ENCODE data around the gene HIBCH.
A peak's percentile ranks its signal among the peaks of the same experiment; 100 is the strongest.

HIBCH gene

DNA sequence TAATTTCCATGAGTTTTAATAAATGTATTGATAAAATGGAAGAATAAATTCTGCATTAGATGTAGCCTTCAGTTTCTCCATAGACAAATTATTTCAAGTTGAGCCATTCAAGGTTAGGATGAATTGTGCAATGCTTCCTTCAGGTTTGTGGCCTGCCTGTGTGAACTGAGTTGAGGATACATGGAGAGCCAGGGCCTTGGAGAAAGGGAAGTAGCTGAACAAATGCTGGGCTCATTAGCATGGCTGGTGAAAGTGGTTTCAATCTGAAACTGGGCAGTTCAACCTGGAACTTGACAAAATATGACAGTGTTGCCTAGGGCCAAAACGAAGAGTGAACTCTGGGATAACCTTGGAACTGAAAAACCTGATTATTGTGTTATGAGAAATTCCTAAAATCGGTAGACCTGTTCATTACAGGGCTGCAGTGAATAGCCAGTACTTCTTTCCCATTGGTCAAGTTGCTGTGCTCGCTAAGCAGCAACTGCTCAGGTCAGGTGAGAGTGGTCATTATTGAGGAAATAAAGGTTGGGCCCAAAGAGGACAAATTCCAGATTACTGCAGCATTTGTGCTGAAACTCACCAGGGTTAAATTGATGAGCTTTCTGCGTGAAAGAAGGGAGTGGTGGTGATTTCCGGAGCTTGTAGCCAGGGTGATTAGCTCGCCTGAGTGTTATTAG is 36.5 kb upstream of the HIBCH start:
- no peaks in the 10 kb centered on the region for H3K27me3 ChIP-seq (ENCODE audit: insufficient read depth, low read length)
- no peaks in the 10 kb centered on the region for H3K9me3 ChIP-seq (ENCODE audit: insufficient read depth, low read depth, low read length)
- no peaks in the 10 kb centered on the region for H3K36me3 ChIP-seq (ENCODE audit: insufficient read depth, low read depth, low read length)
- H3K4me1 ChIP-seq (ENCODE audit: insufficient read depth, low read length): no peaks in the 10 kb centered on the region
- H3K27ac ChIP-seq (ENCODE audit: low read length): no peak overlapping the region
- no peak overlapping the region for H3K4me3 ChIP-seq (ENCODE audit: low read length)
- H3K9ac ChIP-seq (ENCODE audit: low read depth, low read length): no peak overlapping the region

DNA sequence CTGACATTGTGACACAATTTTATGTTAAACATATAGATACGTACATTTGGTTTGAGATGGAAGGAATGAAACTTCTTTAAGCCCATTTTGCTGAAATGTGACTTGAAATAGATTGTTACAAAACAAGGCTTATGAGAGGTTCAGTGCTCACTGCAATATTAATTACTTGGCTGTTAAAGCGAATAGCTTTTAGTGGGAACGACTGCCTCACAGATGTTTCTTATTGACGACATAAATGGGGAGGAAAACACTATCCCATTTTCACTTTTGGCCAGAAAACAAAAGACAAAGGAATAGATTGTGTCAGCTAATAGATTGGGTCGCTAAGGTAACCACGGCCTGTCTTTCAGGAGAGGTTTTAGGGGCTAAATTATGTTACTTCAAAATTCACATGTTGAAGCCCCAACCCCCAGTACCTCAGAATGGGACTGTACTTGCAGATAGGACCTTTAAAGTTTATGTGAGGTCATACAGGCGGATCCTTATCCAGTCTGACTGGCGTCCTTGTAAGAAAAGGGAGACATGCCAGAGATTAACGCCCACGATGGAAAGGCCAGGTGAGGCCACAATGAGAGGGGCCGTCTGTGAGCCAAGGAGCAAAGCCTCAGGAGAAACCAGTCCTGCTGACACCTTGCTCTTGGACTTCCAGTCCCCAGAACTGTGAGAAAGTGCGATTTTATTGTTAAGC is 34.5 kb upstream of the HIBCH start:
- H3K4me3 ChIP-seq (ENCODE audit: low read length): no peak overlapping the region
- no peaks in the 10 kb centered on the region for H3K27me3 ChIP-seq (ENCODE audit: insufficient read depth, low read length)
- no peaks in the 10 kb centered on the region for H3K4me1 ChIP-seq (ENCODE audit: insufficient read depth, low read length)
- no peak overlapping the region for H3K9ac ChIP-seq (ENCODE audit: low read depth, low read length)
- no peaks in the 10 kb centered on the region for H3K36me3 ChIP-seq (ENCODE audit: insufficient read depth, low read depth, low read length)
- no peak overlapping the region for H3K27ac ChIP-seq (ENCODE audit: low read length)
- no peaks in the 10 kb centered on the region for H3K9me3 ChIP-seq (ENCODE audit: insufficient read depth, low read depth, low read length)

DNA sequence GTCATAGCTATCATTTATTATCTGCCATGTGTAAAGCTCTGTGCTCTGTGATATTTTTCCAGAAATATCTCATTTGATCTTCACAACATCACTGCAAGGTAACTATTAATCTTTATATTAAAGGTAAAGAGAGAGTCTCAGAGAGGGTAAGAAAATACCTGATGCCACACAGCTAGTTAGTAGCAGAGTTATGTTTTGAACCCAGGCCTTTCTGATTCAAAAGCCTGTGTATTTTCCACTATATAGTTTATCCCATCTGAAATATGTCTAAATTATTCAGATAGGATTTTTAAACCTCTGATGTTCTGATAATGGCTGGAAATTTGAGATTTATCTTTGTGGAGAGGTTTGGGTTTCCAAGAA is 33.9 kb upstream of the HIBCH start:
- no peaks in the 10 kb centered on the region for H3K36me3 ChIP-seq (ENCODE audit: insufficient read depth, low read depth, low read length)
- no peaks in the 10 kb centered on the region for H3K4me1 ChIP-seq (ENCODE audit: insufficient read depth, low read length)
- H3K9me3 ChIP-seq (ENCODE audit: insufficient read depth, low read depth, low read length): no peaks in the 10 kb centered on the region
- H3K27ac ChIP-seq (ENCODE audit: low read length): no peak overlapping the region
- no peaks in the 10 kb centered on the region for H3K27me3 ChIP-seq (ENCODE audit: insufficient read depth, low read length)
- no peak overlapping the region for H3K9ac ChIP-seq (ENCODE audit: low read depth, low read length)
- no peak overlapping the region for H3K4me3 ChIP-seq (ENCODE audit: low read length)

DNA sequence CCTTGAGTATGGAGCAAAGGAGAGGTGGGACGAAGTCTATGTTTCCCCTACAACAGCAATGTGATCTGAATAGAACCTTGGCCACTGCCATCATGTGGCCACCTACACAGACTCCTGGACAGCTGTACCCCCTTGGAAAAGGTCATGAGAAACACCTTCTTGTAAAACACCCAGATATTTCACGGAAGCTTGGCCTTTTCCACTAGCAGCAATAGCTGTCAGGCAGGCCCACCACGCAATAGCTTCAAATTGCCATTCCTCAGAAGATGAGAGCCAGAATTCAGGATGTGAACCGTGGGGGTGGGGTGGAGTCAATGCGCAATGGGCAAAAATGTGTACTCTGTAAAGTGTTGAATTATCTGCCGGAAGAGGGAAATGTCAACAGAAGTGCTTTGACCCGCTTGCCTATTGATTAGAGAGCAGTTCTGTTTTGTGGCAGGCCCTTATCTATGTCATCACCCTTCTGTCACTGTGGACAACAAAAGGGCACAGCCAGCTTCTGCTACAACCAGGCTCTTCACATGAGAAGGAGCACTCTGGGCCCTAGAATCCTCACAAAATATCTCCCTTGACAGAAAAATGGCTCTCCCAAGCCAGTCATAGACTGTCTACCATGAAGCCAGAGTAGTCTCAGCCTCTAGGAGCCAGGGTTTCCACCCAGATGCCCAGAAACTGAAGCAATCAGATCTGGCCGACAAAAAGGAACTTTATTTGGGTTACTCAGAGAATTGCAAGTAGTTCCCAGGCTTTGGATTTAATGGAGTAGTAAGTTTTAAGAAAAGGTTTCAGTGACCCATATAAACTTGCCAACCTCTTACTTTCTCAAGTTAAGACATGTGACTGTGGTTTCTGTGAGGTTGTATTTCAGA is 33.3 kb upstream of the HIBCH start:
- H3K27ac ChIP-seq (ENCODE audit: low read length): no peak overlapping the region
- no peaks in the 10 kb centered on the region for H3K4me1 ChIP-seq (ENCODE audit: insufficient read depth, low read length)
- H3K9ac ChIP-seq (ENCODE audit: low read depth, low read length): no peak overlapping the region
- H3K36me3 ChIP-seq (ENCODE audit: insufficient read depth, low read depth, low read length): no peaks in the 10 kb centered on the region
- H3K9me3 ChIP-seq (ENCODE audit: insufficient read depth, low read depth, low read length): no peaks in the 10 kb centered on the region
- H3K4me3 ChIP-seq (ENCODE audit: low read length): no peak overlapping the region
- no peaks in the 10 kb centered on the region for H3K27me3 ChIP-seq (ENCODE audit: insufficient read depth, low read length)

DNA sequence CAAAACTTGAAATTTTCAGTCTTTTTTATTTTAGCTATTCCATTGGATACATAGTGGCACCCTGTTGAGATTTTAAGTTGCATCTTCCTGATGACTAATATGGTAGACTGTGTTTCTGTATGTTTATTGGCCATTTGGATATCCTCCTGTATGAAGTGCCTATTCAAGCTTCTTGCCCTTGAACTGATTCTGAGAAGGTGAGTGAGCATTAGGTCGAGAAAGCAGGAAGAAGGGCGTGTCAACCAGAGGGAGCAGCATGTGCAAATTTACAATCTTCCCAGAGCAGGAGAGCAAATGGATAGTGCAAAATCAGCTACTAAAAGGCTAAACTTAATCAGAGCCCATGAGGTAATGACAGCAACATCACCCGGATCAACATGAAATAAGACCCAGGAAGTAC is 32.3 kb upstream of the HIBCH start:
- no peak overlapping the region for H3K4me3 ChIP-seq (ENCODE audit: low read length)
- H3K4me1 ChIP-seq (ENCODE audit: insufficient read depth, low read length): no peaks in the 10 kb centered on the region
- no peaks in the 10 kb centered on the region for H3K36me3 ChIP-seq (ENCODE audit: insufficient read depth, low read depth, low read length)
- no peak overlapping the region for H3K9ac ChIP-seq (ENCODE audit: low read depth, low read length)
- no peak overlapping the region for H3K27ac ChIP-seq (ENCODE audit: low read length)
- H3K27me3 ChIP-seq (ENCODE audit: insufficient read depth, low read length): no peaks in the 10 kb centered on the region
- no peaks in the 10 kb centered on the region for H3K9me3 ChIP-seq (ENCODE audit: insufficient read depth, low read depth, low read length)

DNA sequence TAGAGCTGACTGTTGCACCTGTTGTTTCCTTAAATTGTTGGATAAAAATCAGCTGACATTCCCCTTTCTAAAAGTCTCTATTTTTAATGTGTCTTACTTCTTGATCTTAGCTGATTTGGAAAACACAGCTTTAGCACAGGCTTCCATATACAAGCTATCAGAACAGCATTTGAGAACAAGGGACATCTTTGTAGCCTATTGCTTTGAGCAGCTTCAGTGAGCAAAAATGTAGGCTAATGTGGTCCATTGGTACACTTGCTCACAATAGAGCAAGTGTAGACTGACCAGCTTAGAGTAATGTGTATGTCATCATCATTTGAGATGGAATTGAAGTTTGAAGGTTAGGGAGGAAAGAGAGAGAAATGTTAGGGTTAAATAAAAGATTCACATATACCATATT is 30.7 kb upstream of the HIBCH start:
- H3K9me3 ChIP-seq (ENCODE audit: insufficient read depth, low read depth, low read length): no peaks in the 10 kb centered on the region
- H3K36me3 ChIP-seq (ENCODE audit: insufficient read depth, low read depth, low read length): no peaks in the 10 kb centered on the region
- no peaks in the 10 kb centered on the region for H3K27me3 ChIP-seq (ENCODE audit: insufficient read depth, low read length)
- no peak overlapping the region for H3K9ac ChIP-seq (ENCODE audit: low read depth, low read length)
- H3K27ac ChIP-seq (ENCODE audit: low read length): no peak overlapping the region
- H3K4me1 ChIP-seq (ENCODE audit: insufficient read depth, low read length): no peaks in the 10 kb centered on the region
- no peak overlapping the region for H3K4me3 ChIP-seq (ENCODE audit: low read length)

DNA sequence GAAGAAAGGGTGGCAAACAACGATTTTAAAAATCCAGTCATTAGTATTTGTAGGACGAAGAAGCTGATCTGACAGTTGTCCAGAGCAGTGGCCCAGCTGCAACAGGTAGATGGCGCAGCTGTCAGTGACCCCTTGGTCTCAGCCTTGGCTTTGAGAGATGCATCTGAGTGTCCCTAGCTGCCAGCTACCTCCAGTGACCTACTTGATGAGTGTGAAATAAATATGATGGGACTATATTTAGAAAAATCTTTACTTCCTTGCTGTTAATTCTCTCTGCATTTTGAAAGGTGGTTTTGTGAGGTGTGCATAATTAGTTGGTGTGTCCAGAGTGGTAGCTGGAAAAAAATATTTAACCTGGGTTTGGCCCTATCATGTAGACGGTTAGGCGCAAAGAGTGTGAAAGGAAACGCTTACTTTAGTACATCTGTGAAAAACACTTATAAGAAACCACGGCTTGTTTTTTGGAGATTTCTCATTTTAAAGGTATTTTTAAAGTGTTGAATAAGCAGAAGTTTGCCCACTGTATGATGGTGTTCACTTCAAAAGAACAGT is 24.7 kb upstream of the HIBCH start:
- no peaks in the 10 kb centered on the region for H3K36me3 ChIP-seq (ENCODE audit: insufficient read depth, low read depth, low read length)
- H3K4me1 ChIP-seq (ENCODE audit: insufficient read depth, low read length): peaks cover 5% of the 10 kb centered on the region; the same call in 1 of the 2 replicates
- H3K27ac ChIP-seq (ENCODE audit: low read length): no peak overlapping the region
- no peaks in the 10 kb centered on the region for H3K9me3 ChIP-seq (ENCODE audit: insufficient read depth, low read depth, low read length)
- peak overlapping the region; percentile 63 for H3K4me3 ChIP-seq (ENCODE audit: low read length)
- peak overlapping the region; percentile 29; the same call in 1 of the 2 replicates for H3K9ac ChIP-seq (ENCODE audit: low read depth, low read length)
- peaks cover 28% of the 10 kb centered on the region for H3K27me3 ChIP-seq (ENCODE audit: insufficient read depth, low read length)

DNA sequence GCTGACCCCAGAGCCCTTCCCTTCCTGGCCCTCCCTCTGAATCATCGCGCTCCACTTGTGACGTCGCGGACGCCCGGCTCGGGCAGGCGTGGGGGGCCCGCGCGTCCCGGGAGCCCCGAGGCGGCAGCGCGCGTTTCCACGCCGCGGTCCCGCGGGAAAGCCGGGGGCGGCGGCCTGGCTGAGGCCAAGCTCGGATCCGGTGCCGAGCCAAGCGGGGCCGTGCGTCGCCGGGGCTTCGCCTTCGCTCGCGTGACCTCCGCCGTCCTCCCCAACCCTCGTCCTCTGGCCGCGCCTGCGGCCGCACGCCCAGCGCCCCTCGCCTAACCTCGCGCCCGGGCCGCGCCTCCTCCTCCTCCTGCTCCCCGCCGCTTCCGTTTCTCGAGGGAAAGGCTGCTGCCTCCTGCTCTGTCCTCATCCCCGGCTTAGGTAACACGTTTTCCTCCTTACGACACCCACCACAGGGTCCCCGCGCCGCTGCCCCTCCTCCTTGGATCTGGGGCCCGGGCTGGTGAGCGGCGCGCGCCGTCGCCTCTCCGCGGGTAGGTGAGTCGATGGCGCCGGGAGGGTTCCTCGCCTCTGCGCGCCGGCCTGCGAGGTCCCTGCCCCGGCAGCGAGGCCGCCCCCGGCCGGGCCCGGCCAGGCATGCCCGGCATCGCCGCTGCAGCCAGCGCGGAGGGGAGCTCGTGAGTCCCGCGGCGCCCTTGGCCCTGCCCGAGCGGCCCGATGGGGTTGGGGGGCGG is 24.1 kb upstream of the HIBCH start, which contains the start of gene INPP1:
TSS of gene INPP1 (plus strand) at position 54 of the 740 bp plus-strand sequence. CDS start 16,514 bp downstream, outside the sequence.
- H3K27ac ChIP-seq (ENCODE audit: low read length): no peak within 1 kb of the TSS
- peak within 1 kb of the TSS; percentile 63 for H3K4me3 ChIP-seq (ENCODE audit: low read length)
- peaks cover 28% of the 10 kb centered on the region for H3K27me3 ChIP-seq (ENCODE audit: insufficient read depth, low read length)
- peak within 1 kb of the TSS; percentile 29; the same call in 1 of the 2 replicates for H3K9ac ChIP-seq (ENCODE audit: low read depth, low read length)
- H3K4me1 ChIP-seq (ENCODE audit: insufficient read depth, low read length): peaks cover 5% of the 10 kb centered on the region; the same call in 1 of the 2 replicates
- no peaks in the 10 kb centered on the region for H3K9me3 ChIP-seq (ENCODE audit: insufficient read depth, low read depth, low read length)
- no peaks in the 10 kb centered on the region for H3K36me3 ChIP-seq (ENCODE audit: insufficient read depth, low read depth, low read length)

DNA sequence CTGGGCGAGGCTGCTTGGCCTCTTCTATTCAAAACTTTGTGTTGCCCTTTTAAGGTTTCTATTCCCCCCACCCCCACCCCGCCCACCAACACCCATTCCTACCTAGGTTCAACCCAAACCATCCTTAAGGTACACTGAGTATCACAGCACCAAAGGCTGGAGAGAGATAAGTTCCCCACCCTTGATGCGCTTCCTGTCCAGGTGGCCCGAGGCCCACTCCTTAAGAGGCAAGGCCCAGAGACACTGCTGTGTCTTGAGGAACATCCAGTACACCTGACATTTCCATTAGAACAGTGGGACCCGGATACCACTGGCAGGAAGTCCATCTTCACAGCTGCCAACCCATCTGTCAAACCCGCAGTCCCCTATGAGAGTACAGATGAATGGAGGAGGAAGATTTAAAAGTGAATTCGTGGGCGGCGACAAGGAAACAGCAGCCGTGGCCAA is 23.5 kb upstream of the HIBCH start:
- H3K27me3 ChIP-seq (ENCODE audit: insufficient read depth, low read length): peaks cover 28% of the 10 kb centered on the region
- H3K4me3 ChIP-seq (ENCODE audit: low read length): peak overlapping the region; percentile 63
- peaks cover 5% of the 10 kb centered on the region; the same call in 1 of the 2 replicates for H3K4me1 ChIP-seq (ENCODE audit: insufficient read depth, low read length)
- H3K9me3 ChIP-seq (ENCODE audit: insufficient read depth, low read depth, low read length): no peaks in the 10 kb centered on the region
- H3K9ac ChIP-seq (ENCODE audit: low read depth, low read length): no peak overlapping the region; the same call in 1 of the 2 replicates
- no peaks in the 10 kb centered on the region for H3K36me3 ChIP-seq (ENCODE audit: insufficient read depth, low read depth, low read length)
- H3K27ac ChIP-seq (ENCODE audit: low read length): no peak overlapping the region

DNA sequence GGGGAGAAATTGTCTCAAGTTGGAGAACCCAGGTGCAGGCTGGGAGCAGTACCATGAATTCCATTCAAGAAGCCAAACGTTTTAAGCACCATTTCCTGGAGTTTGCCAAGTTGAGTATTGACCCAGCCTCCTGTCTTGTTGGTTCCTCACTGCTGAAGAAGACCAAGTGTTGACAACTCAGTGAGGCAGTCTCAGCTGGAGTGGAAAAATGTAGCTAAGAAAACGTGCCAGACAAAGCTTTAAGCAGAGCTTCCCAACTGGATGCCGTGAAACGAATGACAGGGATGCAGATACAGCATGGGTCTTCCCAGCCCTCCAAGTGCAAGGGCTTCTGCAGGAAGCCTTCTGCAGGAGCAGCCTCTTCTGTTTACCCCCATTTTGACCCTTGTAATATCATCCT is 23.0 kb upstream of the HIBCH start:
- Histone ChIP-seq H3K4me3 (ENCODE audit: low read length) (no peak overlapping the region), H3K9me3 (ENCODE audit: insufficient read depth, low read depth, low read length) (no peaks in the 10 kb centered on the region), H3K9ac (ENCODE audit: low read depth, low read length) (no peak overlapping the region), H3K36me3 (ENCODE audit: insufficient read depth, low read depth, low read length) (no peaks in the 10 kb centered on the region), H3K4me1 (ENCODE audit: insufficient read depth, low read length) (peaks cover 5% of the 10 kb centered on the region; the same call in 1 of the 2 replicates), H3K27ac (ENCODE audit: low read length) (no peak overlapping the region), H3K27me3 (ENCODE audit: insufficient read depth, low read length) (peaks cover 28% of the 10 kb centered on the region)

DNA sequence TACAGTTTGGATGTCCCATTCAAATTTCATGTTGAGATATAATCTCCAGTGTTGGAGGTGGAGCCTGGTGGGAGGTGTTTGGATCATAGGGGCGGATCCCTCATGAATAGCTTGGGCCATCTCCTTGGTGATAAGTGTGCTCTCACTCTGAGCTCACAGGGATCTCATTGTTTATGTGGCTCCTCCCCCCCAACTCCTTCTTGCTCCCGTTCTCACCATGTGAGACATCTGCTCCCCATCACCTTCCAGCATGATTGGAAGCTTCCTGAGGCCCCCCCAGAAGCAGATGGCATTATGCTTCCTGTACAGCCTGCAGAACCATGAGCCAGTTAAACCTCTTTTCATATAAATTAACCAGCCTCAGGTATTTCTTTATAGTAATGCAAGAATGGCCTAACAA is 20.7 kb upstream of the HIBCH start:
- H3K9me3 ChIP-seq (ENCODE audit: insufficient read depth, low read depth, low read length): no peaks in the 10 kb centered on the region
- no peaks in the 10 kb centered on the region for H3K36me3 ChIP-seq (ENCODE audit: insufficient read depth, low read depth, low read length)
- peaks cover 28% of the 10 kb centered on the region for H3K27me3 ChIP-seq (ENCODE audit: insufficient read depth, low read length)
- no peak overlapping the region for H3K9ac ChIP-seq (ENCODE audit: low read depth, low read length)
- no peak overlapping the region for H3K4me3 ChIP-seq (ENCODE audit: low read length)
- H3K27ac ChIP-seq (ENCODE audit: low read length): no peak overlapping the region
- H3K4me1 ChIP-seq (ENCODE audit: insufficient read depth, low read length): peaks cover 5% of the 10 kb centered on the region; the same call in 1 of the 2 replicates

All from iPS-20b (cell line).